GM12878 (cell line): ENCODE measurements around the gene KAZN. TPM values are rescaled to one million over a fixed set of nuclear protein-coding genes. Genes with fewer than 3 reads are reported as not detected.

Experiments used
- ATAC-seq: fragments of 200-7000 bp; cut with Tn5 transposase; 3 replicates; pipeline ENCODE4 v1.9.1; 2020; ENCODE audit warnings: mild to moderate bottlenecking, moderate library complexity
- BruUV-seq: library from RNA; stranded (reverse); fragments of 400-500 nt; replicated peaks from 2 replicates; lab custom pipeline; 2021; lab: Mats Ljungman, UMichigan
- CTCF ChIA-PET: fragments of 300-600 bp; sonication (Branson Sonifier 250); formaldehyde crosslinking; extraction: SDS; loops from one replicate; lab custom pipeline; 2021; ENCODE audit warnings: inconsistent platforms; lab: Yijun Ruan, JAX
- POLR2A ChIA-PET: fragments of 350-600 bp; formaldehyde crosslinking; extraction: SDS; loops from one replicate; lab custom pipeline; 2021; ENCODE audit warnings: inconsistent platforms; lab: Charles Lee
- RAD21 ChIA-PET: fragments of 300-600 bp; sonication (Branson Sonifier 250); formaldehyde crosslinking; loops from one replicate; lab custom pipeline; 2023; ENCODE audit warnings: antibody characterized with exemption; ENCODE audit not compliant: unreplicated experiment; lab: Charles Lee
- SMC1A ChIA-PET: fragments of 300-600 bp; sonication (Branson Sonifier 250); formaldehyde crosslinking; loops from one replicate; lab custom pipeline; 2023; ENCODE audit not compliant: unreplicated experiment, uncharacterized antibody; lab: Charles Lee
- DNase-seq: peaks from one replicate; pipeline ENCODE4 v3.0.0-alpha.2; 2011; ENCODE audit warnings: low read depth, low spot score
- FAIRE-seq: peaks from 3 replicates; lab custom pipeline; 2011; peaks lifted over from hg19 to GRCh38; lab: Jason Lieb, UNC
- H2AFZ ChIP-seq: 2 replicates; pipeline ENCODE4 v1.6.0; 2011; ENCODE audit warnings: low read depth, low read length, control low read depth; ENCODE audit not compliant: control insufficient read depth
- H3K27ac ChIP-seq: 2 replicates; pipeline ENCODE4 v1.5.1; 2011; ENCODE audit warnings: control low read depth; ENCODE audit not compliant: control insufficient read depth, insufficient read depth
- H3K27me3 ChIP-seq, 2 experiments: replicated peaks in 1 of 2; 2 replicates each; pipeline versions ENCODE4 v1.6.0 to v1.6.1; 2011; ENCODE audit warnings: low read length in 1 of 2; ENCODE audit not compliant: control insufficient read depth in 2 of 2, insufficient read depth in 2 of 2
- H3K36me3 ChIP-seq, 2 experiments: 2 replicates each; pipeline ENCODE4 v1.5.1; 2011; ENCODE audit warnings: low read length in 1 of 2; ENCODE audit not compliant: control insufficient read depth in 2 of 2, insufficient read depth in 2 of 2
- H3K4me1 ChIP-seq: 2 replicates; pipeline ENCODE4 v1.6.1; 2011; ENCODE audit warnings: mild to moderate bottlenecking, low read length, moderate library complexity, mixed read lengths; ENCODE audit not compliant: control insufficient read depth, insufficient read depth
- H3K4me2 ChIP-seq: 2 replicates; pipeline ENCODE4 v1.6.0; 2011; ENCODE audit warnings: control low read depth; ENCODE audit not compliant: control insufficient read depth, insufficient read depth
- H3K4me3 ChIP-seq: fragments of 200-600 bp; sonication (generic); 2 replicates; pipeline ENCODE4 v1.5.1; 2016
- H3K79me2 ChIP-seq: 2 replicates; pipeline ENCODE4 v1.6.0; 2011; ENCODE audit warnings: low read length; ENCODE audit not compliant: control insufficient read depth, insufficient read depth
- H3K9ac ChIP-seq: 2 replicates; pipeline ENCODE4 v1.8.0; 2011; ENCODE audit warnings: low read length, control low read depth, mixed read lengths; ENCODE audit not compliant: control insufficient read depth, insufficient read depth
- H3K9me3 ChIP-seq: replicated peaks from 3 replicates; pipeline ENCODE4 v1.5.1; 2011; ENCODE audit warnings: mild to moderate bottlenecking, low read length; ENCODE audit not compliant: control insufficient read depth, insufficient read depth
- H4K20me1 ChIP-seq: 2 replicates; pipeline ENCODE4 v1.6.0; 2011; ENCODE audit not compliant: control insufficient read depth, insufficient read depth
- NBN ChIP-seq: fragments of 450-650 bp; IDR thresholded peaks from 2 replicates; pipeline ENCODE4 v1.6.1; 2016
- WGBS: methylation state at CpG from one replicate; pipeline ENCODE4 v1.1.6; 2016; ENCODE audit warnings: low lambda C conversion rate; ENCODE audit not compliant: insufficient replicate concordance, insufficient coverage; ENCODE audit errors: missing lambda C conversion rate; 5-methylcytosine and 5-hydroxymethylcytosine counted together
- in situ Hi-C: fragments of 300-500 bp; cut with MboI; formaldehyde crosslinking; loops from 9 replicates; pipeline ENCODE4 v1.14.3; 2018; ENCODE audit warnings: mixed read lengths
- intact Hi-C: fragments of 100-400 bp; cut with micrococcal nuclease; formaldehyde crosslinking; loops from one replicate; pipeline ENCODE4 v1.14.2; 2022; ENCODE audit not compliant: unreplicated experiment
- polyA plus RNA-seq, 11 experiments: library from polyadenylated mRNA; depleted of rRNA in 4 of 11; unstranded in 6 of 11; stranded (reverse) in 5 of 11; fragments of >200 nt; fragmentation: Nextera tagmentation in 4 of 11; fragmentation: Illumina TruSeq in 1 of 11; extraction: Ambion mirVana in 4 of 11; extraction: Trizol in 1 of 11; gene quantifications; 1 replicate in 1 of 11; 2 replicates in 10 of 11; pipeline versions ENCODE4 v1.2.1 to v1.2.3, GENCODE V29; 2011 to 2016; ENCODE audit warnings: inconsistent platforms in 2 of 11, missing spikeins in 2 of 11, low read depth in 1 of 11
- total RNA-seq, 4 experiments: library from RNA; depleted of rRNA in 3 of 4; stranded (reverse); fragments of >200 nt in 3 of 4; fragmentation: Illumina TruSeq in 1 of 4; extraction: Trizol in 1 of 4; gene quantifications; 2 replicates each; pipeline versions ENCODE4 v1.2.1 to v1.2.3, GENCODE V29; 2013 to 2021
- TF ChIP-seq, protein P1 (sequence below): fragments of 450-650 bp; IDR thresholded peaks from 2 replicates; pipeline ENCODE4 v1.6.1; 2017; ENCODE audit warnings: mild to moderate bottlenecking, low read depth, inconsistent platforms; ENCODE audit not compliant: poor library complexity, severe bottlenecking
- TF ChIP-seq, protein P2 (sequence below): fragments of 450-650 bp; IDR thresholded peaks from 2 replicates; pipeline ENCODE4 v1.6.1; 2016; ENCODE audit warnings: mild to moderate bottlenecking
- TF ChIP-seq, protein P3 (sequence below): fragments of 450-650 bp; formaldehyde crosslinking; IDR thresholded peaks from 2 replicates; pipeline ENCODE4 v1.5.0; 2022; ENCODE audit warnings: mild to moderate bottlenecking, missing genetic modification characterization

The KAZN gene
- total and polyA plus RNA-seq, 10 of the 15 experiments (the other 5 are each of a cell fraction or from before 2014, with no cell fraction given), result 0.72 to 4.0 (median 1.2) TPM

DNA sequence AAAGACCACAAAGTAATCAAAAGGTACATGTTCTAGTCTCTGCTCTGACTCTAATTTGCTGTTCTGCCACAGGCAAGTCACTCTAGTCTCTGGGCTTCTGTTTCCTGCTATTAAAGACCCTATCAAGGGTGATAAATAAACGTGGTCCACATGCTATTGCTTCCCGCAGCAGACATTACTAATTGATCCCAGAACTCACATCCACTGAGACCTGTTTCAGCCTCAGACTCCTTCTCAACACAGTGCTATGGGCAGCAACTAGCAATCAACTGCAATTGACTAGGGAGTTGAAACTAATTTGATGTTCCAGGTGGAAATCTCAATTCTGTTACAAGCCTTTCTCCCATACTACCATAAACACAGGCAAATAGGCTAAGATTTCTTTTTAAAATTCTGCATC, 150.5 kb downstream of the KAZN start:
- no peak for DNase-seq
- ATAC-seq, result no peak
- FAIRE-seq, result no peak
- Histone ChIP-seq H3K4me2 (no peak overlapping the region), H3K27me3 (no peaks in the 10 kb centered on the region), H3K9me3 (no peaks in the 10 kb centered on the region; the same call in 2 of the 3 replicates), H3K79me2 (no peaks in the 10 kb centered on the region), H3K4me1 (no peaks in the 10 kb centered on the region), H4K20me1 (no peaks in the 10 kb centered on the region), H3K9ac (no peak overlapping the region), H3K4me3 (no peak overlapping the region), H3K36me3 (no peaks in the 10 kb centered on the region), H2AFZ (no peak overlapping the region), H3K27ac (no peak overlapping the region)
- in situ Hi-C loops, result no loop called here
- intact Hi-C loops, result no loop called here
- POLR2A ChIA-PET, result no interaction called here
- TF ChIP-seq, protein P1, sequence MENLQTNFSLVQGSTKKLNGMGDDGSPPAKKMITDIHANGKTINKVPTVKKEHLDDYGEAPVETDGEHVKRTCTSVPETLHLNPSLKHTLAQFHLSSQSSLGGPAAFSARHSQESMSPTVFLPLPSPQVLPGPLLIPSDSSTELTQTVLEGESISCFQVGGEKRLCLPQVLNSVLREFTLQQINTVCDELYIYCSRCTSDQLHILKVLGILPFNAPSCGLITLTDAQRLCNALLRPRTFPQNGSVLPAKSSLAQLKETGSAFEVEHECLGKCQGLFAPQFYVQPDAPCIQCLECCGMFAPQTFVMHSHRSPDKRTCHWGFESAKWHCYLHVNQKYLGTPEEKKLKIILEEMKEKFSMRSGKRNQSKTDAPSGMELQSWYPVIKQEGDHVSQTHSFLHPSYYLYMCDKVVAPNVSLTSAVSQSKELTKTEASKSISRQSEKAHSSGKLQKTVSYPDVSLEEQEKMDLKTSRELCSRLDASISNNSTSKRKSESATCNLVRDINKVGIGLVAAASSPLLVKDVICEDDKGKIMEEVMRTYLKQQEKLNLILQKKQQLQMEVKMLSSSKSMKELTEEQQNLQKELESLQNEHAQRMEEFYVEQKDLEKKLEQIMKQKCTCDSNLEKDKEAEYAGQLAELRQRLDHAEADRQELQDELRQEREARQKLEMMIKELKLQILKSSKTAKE, result no peak
- TF ChIP-seq, protein P2, sequence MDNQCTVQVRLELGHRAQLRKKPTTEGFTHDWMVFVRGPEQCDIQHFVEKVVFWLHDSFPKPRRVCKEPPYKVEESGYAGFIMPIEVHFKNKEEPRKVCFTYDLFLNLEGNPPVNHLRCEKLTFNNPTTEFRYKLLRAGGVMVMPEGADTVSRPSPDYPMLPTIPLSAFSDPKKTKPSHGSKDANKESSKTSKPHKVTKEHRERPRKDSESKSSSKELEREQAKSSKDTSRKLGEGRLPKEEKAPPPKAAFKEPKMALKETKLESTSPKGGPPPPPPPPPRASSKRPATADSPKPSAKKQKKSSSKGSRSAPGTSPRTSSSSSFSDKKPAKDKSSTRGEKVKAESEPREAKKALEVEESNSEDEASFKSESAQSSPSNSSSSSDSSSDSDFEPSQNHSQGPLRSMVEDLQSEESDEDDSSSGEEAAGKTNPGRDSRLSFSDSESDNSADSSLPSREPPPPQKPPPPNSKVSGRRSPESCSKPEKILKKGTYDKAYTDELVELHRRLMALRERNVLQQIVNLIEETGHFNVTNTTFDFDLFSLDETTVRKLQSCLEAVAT, result peak; percentile 50; the same call in 1 of the 2 replicates
- TF ChIP-seq NBN, result no peak
- TF ChIP-seq, protein P3, sequence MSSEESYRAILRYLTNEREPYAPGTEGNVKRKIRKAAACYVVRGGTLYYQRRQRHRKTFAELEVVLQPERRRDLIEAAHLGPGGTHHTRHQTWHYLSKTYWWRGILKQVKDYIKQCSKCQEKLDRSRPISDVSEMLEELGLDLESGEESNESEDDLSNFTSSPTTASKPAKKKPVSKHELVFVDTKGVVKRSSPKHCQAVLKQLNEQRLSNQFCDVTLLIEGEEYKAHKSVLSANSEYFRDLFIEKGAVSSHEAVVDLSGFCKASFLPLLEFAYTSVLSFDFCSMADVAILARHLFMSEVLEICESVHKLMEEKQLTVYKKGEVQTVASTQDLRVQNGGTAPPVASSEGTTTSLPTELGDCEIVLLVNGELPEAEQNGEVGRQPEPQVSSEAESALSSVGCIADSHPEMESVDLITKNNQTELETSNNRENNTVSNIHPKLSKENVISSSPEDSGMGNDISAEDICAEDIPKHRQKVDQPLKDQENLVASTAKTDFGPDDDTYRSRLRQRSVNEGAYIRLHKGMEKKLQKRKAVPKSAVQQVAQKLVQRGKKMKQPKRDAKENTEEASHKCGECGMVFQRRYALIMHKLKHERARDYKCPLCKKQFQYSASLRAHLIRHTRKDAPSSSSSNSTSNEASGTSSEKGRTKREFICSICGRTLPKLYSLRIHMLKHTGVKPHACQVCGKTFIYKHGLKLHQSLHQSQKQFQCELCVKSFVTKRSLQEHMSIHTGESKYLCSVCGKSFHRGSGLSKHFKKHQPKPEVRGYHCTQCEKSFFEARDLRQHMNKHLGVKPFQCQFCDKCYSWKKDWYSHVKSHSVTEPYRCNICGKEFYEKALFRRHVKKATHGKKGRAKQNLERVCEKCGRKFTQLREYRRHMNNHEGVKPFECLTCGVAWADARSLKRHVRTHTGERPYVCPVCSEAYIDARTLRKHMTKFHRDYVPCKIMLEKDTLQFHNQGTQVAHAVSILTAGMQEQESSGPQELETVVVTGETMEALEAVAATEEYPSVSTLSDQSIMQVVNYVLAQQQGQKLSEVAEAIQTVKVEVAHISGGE (CRISPR knock-in tag), result no peak
- no TSS peak for BruUV-seq
- SMC1A ChIA-PET, result interaction anchor here (1.9 to 2.0 kb wide), 2 partner anchors 10 kb away, joined by 6 to 7 read pairs; no protein-coding TSS in a partner anchor
- WGBS, result 50% methylated on average over 2 of the region's 2 CpGs
- CTCF ChIA-PET, result no interaction called here
- RAD21 ChIA-PET, result no interaction called here
